Activated CD4-positive, alpha-beta T cell treated with anti-CD3 and anti-CD28 coated beads, Interleukin-2, amount 50 U/mL, for 4 hours (primary cell): ENCODE results near the gene CGAS.
A peak's percentile ranks its signal among the peaks of the same experiment; 100 is the strongest.
"Not testable (repeated sequence)": the region's sequence is repeated elsewhere in the genome, so short reads cannot be mapped to it uniquely, and the experiment has no call there.

ENCODE experiments used
- DNase-seq, 2 experiments: peaks; one replicate each; pipeline ENCODE4 v3.0.0-alpha.2; 2020

The CGAS gene

DNA sequence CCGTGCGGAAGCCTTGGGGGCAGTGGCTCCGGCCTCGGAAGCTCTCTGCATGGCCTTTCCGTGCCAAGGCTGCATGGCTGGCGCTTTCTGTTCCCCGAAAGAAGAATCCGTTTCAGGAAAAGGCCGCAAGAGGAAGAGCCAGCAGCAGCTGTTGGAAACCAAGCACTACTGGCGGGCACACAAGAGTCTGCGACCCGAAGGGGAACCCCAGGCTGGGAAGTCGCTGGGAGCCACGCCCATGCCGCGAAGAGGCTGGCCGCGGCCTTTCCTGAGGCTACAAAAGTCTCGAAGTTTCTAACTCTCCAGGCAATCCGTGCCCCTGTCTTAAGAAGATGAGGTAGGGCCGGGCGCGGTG is at the start of gene CGAS:
CGAS (minus strand) TSS at position 191 of the 355 bp plus-strand sequence; CDS start at position 75, 116 bp downstream.
- peak; percentile 72 to 74 for DNase-seq

DNA sequence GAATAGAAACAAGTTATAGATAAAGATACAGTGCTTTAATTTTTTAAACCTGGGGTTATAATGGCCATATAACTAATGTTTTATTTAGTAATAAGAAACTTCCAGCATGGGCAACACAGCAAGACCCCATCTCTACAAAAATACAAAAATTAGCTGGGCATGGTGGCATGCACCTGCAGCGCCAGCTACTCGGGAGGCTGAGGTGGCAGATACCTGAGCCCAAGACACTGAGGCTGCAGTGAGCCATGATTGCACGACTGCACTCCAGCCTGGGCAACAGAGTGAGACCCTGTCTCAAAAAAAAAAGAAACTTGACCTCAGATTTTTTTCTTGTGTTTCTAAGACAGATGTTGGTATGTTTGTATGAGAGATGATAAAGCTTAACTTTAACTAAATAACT is 45.8 kb upstream of the CGAS start:
- DNase-seq, result no peak

DNA sequence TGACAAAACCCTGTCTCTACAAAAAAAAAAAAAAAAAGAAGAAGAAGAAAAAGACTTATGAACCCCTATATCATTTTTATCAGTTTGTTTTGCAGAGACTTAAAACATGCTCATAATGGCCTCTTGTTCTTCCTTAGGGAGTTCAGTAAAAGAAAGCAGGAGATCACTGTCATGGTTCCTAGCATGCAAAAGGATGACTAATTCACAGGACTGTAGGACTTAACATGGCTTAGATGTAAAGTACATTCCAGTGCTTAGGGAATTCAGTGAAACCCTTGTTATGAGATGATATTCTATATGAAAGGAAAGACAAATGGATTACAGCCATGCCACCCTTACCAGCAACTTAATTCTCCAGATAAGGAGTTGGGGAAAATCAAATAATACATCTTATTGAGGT is 39.3 kb upstream of the CGAS start:
- DNase-seq, result no peak

DNA sequence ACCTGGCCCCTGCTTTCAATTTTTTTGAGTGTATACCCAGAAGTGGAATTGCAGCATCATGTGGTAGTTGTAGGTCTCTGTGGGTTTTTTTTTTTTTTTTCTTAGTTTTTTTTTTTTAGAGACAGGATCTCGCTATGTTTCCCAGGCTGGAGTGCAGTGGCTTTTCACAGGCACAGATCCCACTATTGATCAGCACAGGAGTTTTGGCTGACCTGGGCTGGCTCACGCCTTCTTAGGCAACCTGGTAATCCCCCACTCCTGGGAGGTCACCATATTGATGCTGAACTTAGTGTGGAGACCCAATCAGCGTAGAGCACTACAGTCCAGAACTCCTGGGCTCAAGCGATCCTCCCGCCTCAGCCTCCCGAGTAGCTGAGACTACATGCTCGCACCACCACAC is 35.4 kb upstream of the CGAS start:
- DNase-seq, result no peak

DNA sequence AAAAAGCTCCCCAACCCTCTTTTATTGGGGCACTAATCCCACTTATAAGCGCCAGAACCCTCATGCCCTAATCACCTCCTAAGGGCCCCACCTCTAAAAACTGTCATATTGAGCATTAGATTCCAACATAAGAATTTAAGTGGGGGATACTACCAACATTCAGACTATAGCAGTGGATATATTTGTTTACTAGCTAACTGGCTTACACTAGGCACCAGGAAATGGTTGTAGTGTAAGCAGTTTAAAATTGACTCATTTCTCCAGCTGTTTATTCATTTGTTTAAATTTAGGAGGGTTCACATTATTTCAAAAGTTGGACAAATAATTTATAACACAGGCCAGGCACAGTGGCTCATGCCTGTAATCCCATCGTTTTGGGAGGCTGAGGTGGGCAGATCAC is 32.3 kb upstream of the CGAS start:
- no peak for DNase-seq

DNA sequence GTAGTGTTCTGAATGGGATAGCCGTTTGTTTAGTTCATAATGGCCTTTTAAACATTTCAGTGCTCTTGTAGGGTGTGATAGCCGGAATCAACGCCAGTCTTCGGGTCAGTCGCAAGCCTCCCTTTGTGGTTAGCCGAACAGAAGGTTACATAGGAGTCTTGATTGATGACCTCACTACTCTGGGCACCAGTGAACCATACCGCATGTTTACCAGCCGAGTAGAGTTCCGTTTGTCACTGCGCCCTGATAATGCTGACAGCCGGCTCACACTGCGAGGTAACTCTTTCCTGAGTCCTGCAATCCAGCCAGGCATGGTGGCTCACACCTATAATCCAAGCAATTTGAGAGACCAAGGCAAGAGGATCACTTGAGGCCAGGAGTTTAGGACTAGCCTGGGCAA is 29.9 kb upstream of the CGAS start:
- no peak for DNase-seq

DNA sequence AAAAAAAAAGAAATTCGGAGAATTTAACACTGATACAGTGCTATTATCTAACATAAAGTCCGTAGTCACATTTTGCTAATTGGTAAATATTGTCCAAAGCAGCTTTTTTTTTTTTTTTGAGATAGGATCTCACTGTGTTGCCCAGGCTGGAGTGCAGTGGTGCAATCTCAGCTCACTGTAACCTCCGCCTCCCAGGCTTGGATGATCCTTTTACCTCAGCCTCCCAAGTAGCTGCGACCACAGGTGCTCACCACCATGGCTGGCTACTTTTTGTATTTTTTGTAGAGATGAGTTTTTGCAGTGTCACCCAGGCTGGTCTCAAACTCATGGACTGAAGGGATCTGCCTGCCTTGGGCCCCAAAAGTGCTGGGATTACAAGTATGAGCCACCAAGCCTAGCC is 25.3 kb upstream of the CGAS start:
- DNase-seq, result no peak

DNA sequence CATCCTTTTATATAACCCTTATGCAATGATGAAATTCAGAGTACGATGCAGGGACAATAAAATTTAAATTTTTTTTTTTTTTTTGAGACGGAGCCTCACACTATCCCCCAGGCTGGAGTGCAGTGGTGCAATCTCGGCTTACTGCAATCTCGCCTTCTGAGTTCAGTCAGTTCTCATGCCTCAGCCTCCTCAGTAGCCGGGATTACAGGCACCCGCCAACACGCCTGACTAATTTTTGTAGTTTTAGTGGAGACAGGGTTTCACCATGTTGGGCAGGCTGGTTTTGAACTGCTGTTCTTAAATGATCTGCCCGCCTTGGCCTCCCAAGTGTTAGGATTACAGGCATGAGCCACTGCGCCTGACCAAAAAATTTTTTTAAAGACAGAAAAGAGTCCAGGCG is 24.6 kb upstream of the CGAS start:
- no peak for DNase-seq

DNA sequence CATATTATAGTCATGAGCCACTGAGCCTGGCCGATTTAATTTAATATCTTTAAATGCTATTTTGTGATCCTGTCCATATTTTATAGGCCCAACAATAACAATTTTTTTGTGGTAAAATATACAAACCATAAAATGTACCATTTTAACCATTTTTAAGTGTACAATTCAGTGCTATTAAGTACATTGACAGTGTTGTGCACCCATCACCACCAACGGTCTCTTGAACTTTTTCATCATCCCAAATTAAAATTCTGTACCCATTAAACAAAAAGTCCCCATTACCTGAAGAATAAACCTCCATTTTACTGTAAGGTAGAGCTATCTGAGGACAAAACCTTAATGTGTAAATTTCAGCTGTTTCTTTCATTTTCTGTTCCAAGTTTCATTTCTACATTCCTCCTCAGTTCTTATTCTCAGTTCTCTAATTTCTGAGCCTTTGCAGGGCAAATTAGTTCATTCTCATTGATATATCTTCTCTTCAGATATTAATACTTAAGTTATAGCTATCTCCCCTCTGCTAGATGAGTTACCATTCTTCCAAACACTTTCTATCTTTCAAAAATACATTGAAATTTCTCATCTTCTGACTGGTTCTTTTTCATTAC is 19.7 kb upstream of the CGAS start:
- DNase-seq, result no peak

DNA sequence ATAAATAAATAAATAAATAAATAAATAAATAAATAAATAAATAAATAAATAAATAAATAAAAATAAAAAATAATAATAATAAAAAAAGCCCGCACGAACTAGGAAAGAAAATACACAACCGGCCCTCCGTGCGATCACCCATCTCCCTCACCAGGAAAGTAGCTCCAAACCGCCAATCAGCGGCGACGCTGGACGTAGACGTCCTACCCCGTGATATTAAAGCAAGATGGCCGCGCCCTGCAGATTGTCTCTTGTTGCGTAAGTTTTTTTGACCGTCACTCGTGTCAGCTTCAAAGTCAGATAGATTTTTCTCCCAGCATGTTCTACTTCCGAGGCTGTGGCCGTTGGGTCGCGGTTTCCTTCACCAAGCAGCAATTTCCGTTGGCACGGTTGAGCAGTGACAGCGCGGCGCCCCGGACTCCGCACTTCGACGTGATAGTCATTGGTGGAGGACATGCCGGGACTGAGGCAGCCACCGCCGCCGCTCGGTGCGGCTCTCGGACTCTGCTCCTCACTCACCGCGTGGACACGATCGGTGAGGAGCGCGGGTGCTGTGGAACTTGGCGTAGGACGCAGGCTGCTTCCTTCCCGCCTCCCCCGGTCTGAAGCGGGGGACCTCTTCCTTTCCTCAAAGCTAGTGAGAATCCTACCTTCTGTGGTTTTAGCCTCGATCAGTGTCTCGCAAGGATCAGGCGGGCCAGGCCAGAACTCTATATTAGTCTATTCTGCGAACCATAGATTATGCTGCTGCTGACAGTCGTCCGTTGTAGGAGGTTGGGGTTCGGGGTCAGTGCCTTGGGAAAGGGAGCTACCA is 9.6 kb upstream of the CGAS start, which contains the start of gene MTO1:
MTO1 (plus strand) TSS at position 201 of the 814 bp plus-strand sequence; CDS start at position 319, 118 bp downstream.
- DNase-seq, result peak; percentile 73 to 74

DNA sequence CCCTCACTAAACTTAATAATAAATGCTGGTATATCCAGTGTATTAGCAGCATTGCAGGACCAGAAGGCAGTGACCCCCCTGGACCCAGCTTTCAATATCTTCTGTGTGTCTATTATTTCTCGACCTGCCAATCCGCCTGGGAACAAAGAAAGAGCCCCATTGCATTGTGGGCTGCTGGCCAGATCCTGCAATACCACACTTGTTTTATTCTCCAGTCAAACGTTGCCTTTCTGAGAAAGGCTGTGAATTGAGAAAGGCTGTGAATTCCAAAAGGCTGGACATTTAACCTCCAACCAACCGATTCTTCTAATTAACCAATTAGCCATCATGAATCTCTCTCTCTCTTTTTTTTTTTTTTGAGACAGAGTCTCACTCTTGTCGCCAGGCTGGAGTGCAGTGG is 8.0 kb upstream of the CGAS start:
- DNase-seq, result no peak

DNA sequence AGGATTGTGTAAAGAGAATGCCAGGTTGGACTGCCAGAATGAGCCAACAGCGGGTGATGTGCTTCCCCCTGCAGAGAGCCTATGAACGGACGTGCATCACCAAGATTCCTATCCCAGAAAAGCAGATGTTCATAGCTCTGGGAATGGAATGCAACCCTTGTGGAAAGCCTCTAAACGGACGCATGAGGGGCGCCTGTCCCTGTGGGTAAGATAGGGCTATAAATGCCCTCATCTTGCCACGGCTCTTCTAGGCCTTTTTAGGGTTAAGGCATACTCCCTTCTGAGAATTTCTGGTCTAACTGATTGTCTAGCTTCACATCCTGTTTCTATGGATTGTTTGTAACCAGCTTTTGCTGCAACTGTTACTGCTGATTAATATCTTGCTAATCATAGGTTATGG is 7.4 kb upstream of the CGAS start:
- DNase-seq, result not testable (repeated sequence)

DNA sequence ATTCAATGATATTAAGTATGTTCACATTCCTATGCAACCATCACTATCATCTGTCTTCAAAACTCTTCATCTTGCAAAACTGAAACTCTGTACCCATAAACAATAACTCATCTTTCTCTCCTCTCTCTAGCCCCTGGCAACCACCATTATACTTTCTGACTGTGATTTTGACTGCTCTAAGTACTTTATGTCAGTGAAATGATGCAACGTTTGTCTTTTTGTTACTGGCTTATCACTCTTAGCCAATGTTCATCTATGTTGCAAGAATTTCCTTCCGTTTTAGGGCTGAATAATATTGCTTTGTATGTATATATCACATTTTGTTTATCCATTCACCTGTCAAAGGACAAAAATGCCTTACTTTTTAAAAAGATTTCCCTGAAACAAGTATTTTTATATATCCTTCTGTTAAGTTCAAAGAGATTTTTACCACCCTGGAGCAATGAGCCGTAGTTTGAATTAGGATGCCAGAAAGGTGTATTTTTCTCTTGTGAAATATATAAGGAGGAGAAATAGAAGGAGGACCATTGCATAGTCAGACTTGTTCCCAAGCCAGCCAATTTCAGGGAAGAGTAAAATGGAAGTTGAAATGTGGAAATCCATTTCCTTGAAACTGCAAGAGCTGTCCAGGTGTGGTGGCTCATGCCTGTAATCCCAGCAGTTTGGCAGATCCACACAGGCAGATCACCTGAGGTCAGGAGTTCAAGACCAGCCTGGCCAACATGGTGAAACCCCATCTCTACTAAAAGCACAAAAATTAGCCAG is 4.0 kb upstream of the CGAS start:
- DNase-seq, result no peak

DNA sequence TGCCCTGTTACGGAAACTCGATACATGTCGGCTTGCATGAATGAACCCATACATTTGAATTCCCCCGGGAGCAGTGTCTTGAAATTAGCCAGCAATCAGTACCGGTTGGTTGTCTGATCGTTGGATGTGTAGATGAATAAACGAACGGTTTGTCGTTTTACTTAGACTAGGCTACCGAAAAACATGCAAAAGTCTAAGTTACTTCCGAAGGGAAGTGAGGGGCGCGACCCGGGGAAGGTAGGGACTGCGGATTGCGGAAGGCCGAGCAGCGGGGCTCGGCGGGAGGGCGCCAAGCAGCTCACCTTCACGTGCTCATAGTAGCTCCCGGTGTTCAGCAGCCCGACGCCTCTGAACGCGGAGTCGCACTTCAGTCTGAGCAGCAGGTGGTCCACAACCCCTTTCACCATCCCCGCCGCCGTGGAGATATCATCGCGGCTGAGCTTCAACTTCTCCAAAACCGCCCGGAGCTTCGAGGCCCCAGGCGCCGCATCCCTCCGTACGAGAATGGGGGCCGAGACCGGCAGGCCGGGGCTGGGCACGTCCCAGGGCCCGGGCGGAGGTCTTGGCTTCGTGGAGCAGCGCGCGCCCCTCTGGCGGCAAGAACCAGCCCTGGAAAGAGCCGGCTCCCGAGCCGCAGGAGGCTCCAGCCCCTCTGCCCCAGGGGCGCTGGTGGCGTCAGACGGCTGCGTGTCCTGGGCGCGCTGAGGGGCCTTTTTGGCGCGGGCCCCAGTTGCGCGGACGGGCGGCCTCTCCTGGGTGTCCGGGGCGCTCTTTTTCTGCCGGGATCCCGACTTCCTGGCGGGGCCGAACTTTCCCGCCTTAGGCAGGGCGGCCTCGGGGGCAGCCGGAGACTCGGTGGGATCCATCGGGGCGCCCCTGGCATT is 632 bp downstream of the CGAS start:
- DNase-seq, result peak; percentile 21 to 40

DNA sequence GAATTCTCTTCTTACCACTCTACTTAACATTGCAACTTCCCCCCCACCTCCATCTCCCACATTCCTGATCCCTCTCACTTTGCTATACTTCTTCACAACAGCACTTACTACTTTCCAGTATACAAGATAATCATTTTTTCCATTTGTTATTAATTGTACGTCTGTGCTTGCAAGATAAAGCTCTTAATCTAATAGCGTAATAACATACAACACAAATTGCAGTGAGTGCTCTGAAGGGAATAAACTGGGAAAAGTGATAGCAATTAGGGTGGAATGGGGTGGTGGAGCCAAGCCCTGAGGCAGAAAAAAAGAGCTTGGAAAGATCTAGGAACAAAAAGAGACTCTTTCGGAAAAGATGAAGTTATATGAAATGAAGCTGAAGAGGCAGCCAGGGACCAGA is 8.5 kb downstream of the CGAS start:
- DNase-seq, result no peak

DNA sequence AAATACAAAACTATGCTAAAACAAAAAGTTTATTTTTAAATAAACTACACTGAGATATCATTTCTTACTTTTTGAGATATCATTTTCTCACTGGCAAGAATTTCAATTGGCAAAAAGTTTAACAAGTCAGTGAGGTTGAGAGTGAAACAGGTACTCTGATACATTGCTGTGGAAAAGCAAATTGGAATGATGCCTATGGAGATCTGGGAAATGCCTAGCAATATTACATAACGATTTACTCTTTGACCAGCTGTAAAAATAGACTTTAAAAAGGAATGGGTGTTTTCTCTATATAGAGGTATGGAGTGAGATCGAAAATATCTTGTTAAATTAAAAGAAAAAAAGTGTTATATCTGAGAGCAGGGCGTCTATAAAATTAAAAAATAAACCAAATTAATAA is 16.9 kb downstream of the CGAS start:
- DNase-seq, result no peak

DNA sequence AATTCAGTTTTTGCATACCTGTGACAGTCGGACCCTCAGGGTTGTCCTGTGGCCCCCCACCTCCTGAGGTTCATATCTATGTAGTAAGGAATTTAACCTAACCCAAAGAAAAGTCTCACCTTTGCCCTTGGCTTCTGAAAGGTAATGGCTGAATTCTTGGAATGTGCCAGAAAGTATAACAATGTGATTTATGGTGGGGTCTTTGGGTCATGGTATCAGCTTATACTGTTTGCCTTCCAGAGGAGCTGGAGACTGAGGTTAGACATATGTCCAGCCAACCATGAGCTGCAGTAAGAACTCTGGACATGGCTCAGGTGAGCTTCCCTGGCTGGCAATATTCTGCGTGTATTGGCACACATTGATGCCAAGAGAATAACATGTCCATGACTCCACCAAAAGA is 30.6 kb downstream of the CGAS start:
- DNase-seq, result no peak

DNA sequence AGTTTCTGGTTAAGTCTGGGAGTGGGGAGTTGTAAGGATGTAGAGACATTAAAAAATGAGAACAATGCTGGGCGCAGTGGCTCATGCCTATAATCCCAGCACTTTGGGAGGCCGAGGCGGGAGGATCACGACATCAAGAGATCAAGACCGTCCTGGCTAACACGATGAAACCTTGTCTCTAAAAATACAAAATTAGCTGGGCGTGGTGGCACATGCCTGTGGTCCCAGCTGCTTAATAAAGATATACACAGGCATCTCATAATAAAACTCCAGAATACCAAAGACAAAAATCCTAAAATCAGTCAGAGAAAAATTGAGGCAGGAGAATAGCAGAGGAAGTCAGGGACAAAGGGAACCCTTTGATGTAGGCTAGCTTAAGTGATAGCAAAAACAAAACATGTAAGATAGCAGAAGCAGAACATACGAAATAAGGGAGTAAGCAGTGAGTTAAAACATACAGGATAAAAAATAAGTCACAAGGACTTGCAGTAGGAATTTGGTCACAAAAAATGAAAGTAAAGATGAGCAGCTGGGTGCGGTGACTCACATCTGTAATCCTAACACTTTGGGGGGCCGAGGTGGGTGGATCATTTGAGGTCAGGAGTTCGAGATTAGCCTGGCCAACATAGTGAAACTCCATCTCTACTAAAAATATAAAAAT is 33.9 kb downstream of the CGAS start:
- DNase-seq, result no peak

DNA sequence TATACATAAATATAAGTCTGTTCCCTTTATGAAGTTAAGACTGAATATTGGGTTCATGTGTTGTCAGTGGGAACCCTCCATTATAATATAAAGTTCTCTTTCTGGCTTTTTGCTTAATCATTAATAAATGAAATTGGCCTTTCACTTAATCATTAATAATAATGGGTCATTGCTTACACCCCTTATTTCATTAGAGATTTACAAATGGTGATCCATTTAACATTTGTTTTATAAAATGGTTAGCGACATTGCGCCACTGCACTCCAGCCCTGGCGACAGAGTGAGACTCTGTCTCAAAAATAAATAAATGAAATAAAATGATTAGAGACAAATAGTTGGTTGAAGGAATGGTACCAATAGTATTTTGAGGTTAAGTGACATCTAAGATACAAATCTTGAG is 39.0 kb downstream of the CGAS start:
- DNase-seq, result no peak

DNA sequence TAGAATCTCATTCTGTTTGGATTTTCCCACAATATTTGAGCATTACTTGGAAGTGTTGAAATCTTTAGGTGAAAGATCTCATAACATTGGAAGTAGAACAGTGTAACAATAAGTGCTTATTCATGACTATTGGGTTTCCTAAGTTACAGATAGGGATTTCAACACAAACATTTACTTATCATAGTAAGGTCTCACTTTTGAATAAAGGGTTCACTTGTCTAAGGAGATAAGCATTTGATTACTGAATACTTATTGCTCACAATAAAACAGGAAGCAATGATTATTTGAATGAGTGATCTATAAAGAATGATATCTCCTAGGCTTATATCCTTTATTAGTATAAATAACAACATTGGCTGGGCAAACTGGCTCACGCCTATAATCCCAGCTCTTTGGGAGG is 42.7 kb downstream of the CGAS start:
- DNase-seq, result no peak

DNA sequence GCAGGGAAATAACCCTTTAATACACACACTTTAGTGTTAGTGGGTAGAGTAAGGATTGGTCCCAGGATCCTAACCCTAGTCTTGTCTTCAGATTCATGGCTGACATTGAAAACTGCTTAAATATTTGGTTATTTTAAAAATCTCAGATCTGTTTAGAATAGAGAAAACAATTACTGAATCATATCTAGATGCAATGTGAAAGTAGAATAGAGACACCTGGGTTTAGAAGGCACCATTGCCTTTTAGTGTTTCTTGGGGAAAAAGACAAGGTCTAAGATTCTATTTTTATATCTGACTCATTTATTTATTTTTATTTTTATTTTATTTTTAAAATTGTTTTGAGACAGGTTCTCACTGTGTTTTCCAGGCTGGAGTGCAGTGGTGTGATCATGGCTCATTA is 51.4 kb downstream of the CGAS start:
- no peak for DNase-seq

DNA sequence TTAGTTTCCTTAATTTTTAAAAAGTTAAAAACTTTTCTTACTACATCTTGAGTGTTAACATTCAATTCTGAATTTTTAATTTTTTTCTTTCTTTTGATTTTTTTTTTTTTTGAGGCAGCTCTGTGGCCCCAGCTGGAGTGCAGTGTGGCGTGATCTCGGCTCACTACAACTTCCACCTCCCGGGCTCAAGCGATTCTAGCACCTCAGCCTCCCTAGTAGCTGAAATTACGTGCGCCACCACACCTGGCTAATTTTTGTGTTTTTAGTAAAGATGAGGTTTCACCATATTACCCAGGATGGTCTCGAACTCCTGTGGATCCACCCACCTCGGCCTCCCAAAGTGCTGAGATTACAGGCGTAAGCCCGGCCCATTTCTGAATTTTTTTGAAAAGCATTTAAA is 56.2 kb downstream of the CGAS start:
- DNase-seq, result no peak
